ENCODE data around the gene RBM33.

Gene RBM33

GRCh38 chr7:155774947-155775346 lies 130.5 kb downstream of the RBM33 start:
- no peak overlapping the region for H3K4me3 ChIP-seq (ENCODE audit: low read length)
- no peaks in the 10 kb centered on the region for H3K27me3 ChIP-seq (ENCODE audit: insufficient read depth, low read length)
- H3K9me3 ChIP-seq (ENCODE audit: low read length) = peaks cover 3% of the 10 kb centered on the region
- H3K4me1 ChIP-seq (ENCODE audit: insufficient read depth, low read length) = no peaks in the 10 kb centered on the region
- no peak overlapping the region for H2AFZ ChIP-seq (ENCODE audit: low read depth, low read length)
- peaks cover 80% of the 10 kb centered on the region for H3K36me3 ChIP-seq (ENCODE audit: insufficient read depth, low read length)

GRCh38 chr7:155775691-155776090 lies 131.2 kb downstream of the RBM33 start:
- Histone ChIP-seq H3K9me3 (ENCODE audit: low read length) (peaks cover 3% of the 10 kb centered on the region), H2AFZ (ENCODE audit: low read depth, low read length) (no peak overlapping the region), H3K27me3 (ENCODE audit: insufficient read depth, low read length) (no peaks in the 10 kb centered on the region), H3K36me3 (ENCODE audit: insufficient read depth, low read length) (peaks cover 80% of the 10 kb centered on the region), H3K4me3 (ENCODE audit: low read length) (no peak overlapping the region), H3K4me1 (ENCODE audit: insufficient read depth, low read length) (no peaks in the 10 kb centered on the region)

- H2AFZ ChIP-seq (ENCODE audit: low read depth, low read length) = no peak overlapping the region
- no peaks in the 10 kb centered on the region for H3K4me1 ChIP-seq (ENCODE audit: insufficient read depth, low read length)
- no peak overlapping the region for H3K4me3 ChIP-seq (ENCODE audit: low read length)
- H3K36me3 ChIP-seq (ENCODE audit: insufficient read depth, low read length) = peaks cover 78% of the 10 kb centered on the region
- no peaks in the 10 kb centered on the region for H3K27me3 ChIP-seq (ENCODE audit: insufficient read depth, low read length)
- H3K9me3 ChIP-seq (ENCODE audit: low read length) = peaks cover 3% of the 10 kb centered on the region
Measured at GRCh38 chr7:155776606-155777005, 132.1 kb downstream of the RBM33 start.

GRCh38 chr7:155778349-155778748 lies 133.9 kb downstream of the RBM33 start:
- no peak overlapping the region for H2AFZ ChIP-seq (ENCODE audit: low read depth, low read length)
- no peaks in the 10 kb centered on the region for H3K4me1 ChIP-seq (ENCODE audit: insufficient read depth, low read length)
- H3K27me3 ChIP-seq (ENCODE audit: insufficient read depth, low read length) = no peaks in the 10 kb centered on the region
- H3K36me3 ChIP-seq (ENCODE audit: insufficient read depth, low read length) = peaks cover 72% of the 10 kb centered on the region
- peaks cover 3% of the 10 kb centered on the region for H3K9me3 ChIP-seq (ENCODE audit: low read length)
- H3K4me3 ChIP-seq (ENCODE audit: low read length) = no peak overlapping the region

- Histone ChIP-seq H3K4me1 (ENCODE audit: insufficient read depth, low read length) (no peaks in the 10 kb centered on the region), H3K4me3 (ENCODE audit: low read length) (no peak overlapping the region), H3K9me3 (ENCODE audit: low read length) (peaks cover 5% of the 10 kb centered on the region), H3K27me3 (ENCODE audit: insufficient read depth, low read length) (no peaks in the 10 kb centered on the region), H3K36me3 (ENCODE audit: insufficient read depth, low read length) (peaks cover 55% of the 10 kb centered on the region), H2AFZ (ENCODE audit: low read depth, low read length) (no peak overlapping the region)
Measured at GRCh38 chr7:155780884-155781283, 136.4 kb downstream of the RBM33 start.

GRCh38 chr7:155781433-155781832 lies 137.0 kb downstream of the RBM33 start:
- Histone ChIP-seq H3K4me3 (ENCODE audit: low read length) (no peak overlapping the region), H3K27me3 (ENCODE audit: insufficient read depth, low read length) (no peaks in the 10 kb centered on the region), H2AFZ (ENCODE audit: low read depth, low read length) (no peak overlapping the region), H3K9me3 (ENCODE audit: low read length) (peaks cover 5% of the 10 kb centered on the region), H3K4me1 (ENCODE audit: insufficient read depth, low read length) (no peaks in the 10 kb centered on the region), H3K36me3 (ENCODE audit: insufficient read depth, low read length) (peaks cover 50% of the 10 kb centered on the region)

GRCh38 chr7:155782466-155782865 lies 138.0 kb downstream of the RBM33 start:
- Histone ChIP-seq H3K36me3 (ENCODE audit: insufficient read depth, low read length) (peaks cover 39% of the 10 kb centered on the region), H2AFZ (ENCODE audit: low read depth, low read length) (no peak overlapping the region), H3K4me3 (ENCODE audit: low read length) (no peak overlapping the region), H3K4me1 (ENCODE audit: insufficient read depth, low read length) (no peaks in the 10 kb centered on the region), H3K9me3 (ENCODE audit: low read length) (peaks cover 5% of the 10 kb centered on the region), H3K27me3 (ENCODE audit: insufficient read depth, low read length) (no peaks in the 10 kb centered on the region)

- no peak overlapping the region for H3K4me3 ChIP-seq (ENCODE audit: low read length)
- H3K9me3 ChIP-seq (ENCODE audit: low read length) = peaks cover 2% of the 10 kb centered on the region
- no peaks in the 10 kb centered on the region for H3K4me1 ChIP-seq (ENCODE audit: insufficient read depth, low read length)
- H3K36me3 ChIP-seq (ENCODE audit: insufficient read depth, low read length) = peaks cover 20% of the 10 kb centered on the region
- no peak overlapping the region for H2AFZ ChIP-seq (ENCODE audit: low read depth, low read length)
- no peaks in the 10 kb centered on the region for H3K27me3 ChIP-seq (ENCODE audit: insufficient read depth, low read length)
Measured at GRCh38 chr7:155785536-155785935, 141.1 kb downstream of the RBM33 start.

GRCh38 chr7:155786491-155786890 lies 142.0 kb downstream of the RBM33 start:
- Histone ChIP-seq H3K27me3 (ENCODE audit: insufficient read depth, low read length) (no peaks in the 10 kb centered on the region), H3K4me1 (ENCODE audit: insufficient read depth, low read length) (no peaks in the 10 kb centered on the region), H3K4me3 (ENCODE audit: low read length) (no peak overlapping the region), H3K36me3 (ENCODE audit: insufficient read depth, low read length) (peaks cover 13% of the 10 kb centered on the region), H2AFZ (ENCODE audit: low read depth, low read length) (no peak overlapping the region), H3K9me3 (ENCODE audit: low read length) (peaks cover 2% of the 10 kb centered on the region)

- Histone ChIP-seq H3K4me3 (ENCODE audit: low read length) (no peak overlapping the region), H2AFZ (ENCODE audit: low read depth, low read length) (no peak overlapping the region)
Measured at GRCh38 chr7:155787171-155787851, 142.8 kb downstream of the RBM33 start.

GRCh38 chr7:155788616-155789000 lies 144.1 kb downstream of the RBM33 start:
- H3K9me3 ChIP-seq (ENCODE audit: low read length) = peaks cover 2% of the 10 kb centered on the region
- H3K27me3 ChIP-seq (ENCODE audit: insufficient read depth, low read length) = no peaks in the 10 kb centered on the region
- peaks cover 5% of the 10 kb centered on the region for H3K36me3 ChIP-seq (ENCODE audit: insufficient read depth, low read length)
- no peak overlapping the region for H2AFZ ChIP-seq (ENCODE audit: low read depth, low read length)
- no peak overlapping the region for H3K4me3 ChIP-seq (ENCODE audit: low read length)
- no peaks in the 10 kb centered on the region for H3K4me1 ChIP-seq (ENCODE audit: insufficient read depth, low read length)

More at GRCh38 chr7:155787171-155787851, 142.8 kb downstream of the RBM33 start:
- Histone ChIP-seq H3K27me3 (ENCODE audit: insufficient read depth, low read length) (no peaks in the 10 kb centered on the region), H3K4me1 (ENCODE audit: insufficient read depth, low read length) (no peaks in the 10 kb centered on the region), H3K9me3 (ENCODE audit: low read length) (peaks cover 2% of the 10 kb centered on the region), H3K36me3 (ENCODE audit: insufficient read depth, low read length) (peaks cover 9% of the 10 kb centered on the region)

GRCh38 chr7:155789001-155789725 lies 144.7 kb downstream of the RBM33 start:
- Histone ChIP-seq H3K4me3 (ENCODE audit: low read length) (no peak overlapping the region), H3K9me3 (ENCODE audit: low read length) (peaks cover under 1% of the 10 kb centered on the region), H3K36me3 (ENCODE audit: insufficient read depth, low read length) (peaks cover under 1% of the 10 kb centered on the region), H2AFZ (ENCODE audit: low read depth, low read length) (no peak overlapping the region), H3K4me1 (ENCODE audit: insufficient read depth, low read length) (no peaks in the 10 kb centered on the region), H3K27me3 (ENCODE audit: insufficient read depth, low read length) (no peaks in the 10 kb centered on the region)

- no peaks in the 10 kb centered on the region for H3K9me3 ChIP-seq (ENCODE audit: low read length)
- H3K4me1 ChIP-seq (ENCODE audit: insufficient read depth, low read length) = no peaks in the 10 kb centered on the region
- H3K4me3 ChIP-seq (ENCODE audit: low read length) = no peak overlapping the region
- H2AFZ ChIP-seq (ENCODE audit: low read depth, low read length) = no peak overlapping the region
- no peaks in the 10 kb centered on the region for H3K36me3 ChIP-seq (ENCODE audit: insufficient read depth, low read length)
- peaks cover 5% of the 10 kb centered on the region for H3K27me3 ChIP-seq (ENCODE audit: insufficient read depth, low read length)
Measured at GRCh38 chr7:155790666-155791065, 146.2 kb downstream of the RBM33 start.
